IgD-negative memory B cell (primary cell): ENCODE measurements around the gene SORCS3. TPM values are rescaled to one million over a fixed set of nuclear protein-coding genes. Genes with fewer than 3 reads are reported as not detected.

ENCODE experiments used
- H3K27ac Mint-ChIP-seq, 3 donors: one replicate each; pipeline ENCODE4 v1.8.0; 2020 to 2022; ENCODE audit warnings: mild to moderate bottlenecking in 3 of 3, mixed read lengths in 3 of 3, moderate library complexity in 1 of 3
- H3K27me3 Mint-ChIP-seq: one replicate; pipeline ENCODE4 v1.8.0; 2021; ENCODE audit warnings: mixed read lengths
- H3K36me3 Mint-ChIP-seq: one replicate; pipeline ENCODE4 v1.8.0; 2020; ENCODE audit warnings: mild to moderate bottlenecking, mixed read lengths
- H3K4me1 Mint-ChIP-seq, 3 donors: one replicate each; pipeline ENCODE4 v1.8.0; 2020 to 2022; ENCODE audit warnings: mixed read lengths in 3 of 3, mild to moderate bottlenecking in 1 of 3
- H3K4me3 Mint-ChIP-seq, 4 donors: one replicate each; pipeline ENCODE4 v1.8.0; 2020 to 2022; ENCODE audit warnings: mild to moderate bottlenecking in 4 of 4, mixed read lengths in 4 of 4, moderate library complexity in 3 of 4
- H3K9me3 Mint-ChIP-seq, 3 donors: one replicate each; pipeline ENCODE4 v1.8.0; 2020 to 2021; ENCODE audit warnings: mixed read lengths in 3 of 3, mild to moderate bottlenecking in 1 of 3
- polyA plus RNA-seq: library from polyadenylated mRNA; unstranded; fragments of 300-500 nt; fragmentation: Illumina TruSeq; gene quantifications from one replicate; pipeline ENCODE4 v1.2.3, GENCODE V29; 2021

SORCS3 gene
- polyA plus RNA-seq, 1 donor from 2014 or later, result not detected

- H3K9me3 Mint-ChIP-seq, result peaks cover 0 to 11% (median 9%) of the 10 kb centered on the region in 3 donors
- no peak overlapping the region for H3K27ac Mint-ChIP-seq
- no peaks in the 10 kb centered on the region for H3K36me3 Mint-ChIP-seq
- H3K4me1 Mint-ChIP-seq, result no peaks in the 10 kb centered on the region
- H3K4me3 Mint-ChIP-seq, result no peak overlapping the region
- H3K27me3 Mint-ChIP-seq, result no peaks in the 10 kb centered on the region
Measured at GRCh38 chr10:105253515-105254212, 612.6 kb downstream of the SORCS3 start.

- H3K4me1 Mint-ChIP-seq, result no peaks in the 10 kb centered on the region
- H3K9me3 Mint-ChIP-seq, result peaks cover 0 to 9% (median 8%) of the 10 kb centered on the region in 3 donors
- H3K27ac Mint-ChIP-seq, result no peak overlapping the region
- no peak overlapping the region for H3K4me3 Mint-ChIP-seq
- H3K27me3 Mint-ChIP-seq, result no peaks in the 10 kb centered on the region
- H3K36me3 Mint-ChIP-seq, result no peaks in the 10 kb centered on the region
Measured at GRCh38 chr10:105258036-105258673, 617.1 kb downstream of the SORCS3 start.

- peaks cover 2 to 9% (median 8%) of the 10 kb centered on the region in 3 donors for H3K9me3 Mint-ChIP-seq
- no peaks in the 10 kb centered on the region for H3K4me1 Mint-ChIP-seq
- no peak overlapping the region for H3K4me3 Mint-ChIP-seq
- H3K27ac Mint-ChIP-seq, result no peak overlapping the region
- no peaks in the 10 kb centered on the region for H3K27me3 Mint-ChIP-seq
- no peaks in the 10 kb centered on the region for H3K36me3 Mint-ChIP-seq
Measured at GRCh38 chr10:105258674-105259065, 617.6 kb downstream of the SORCS3 start.

- Mint-ChIP-seq H3K36me3 (no peaks in the 10 kb centered on the region), H3K27me3 (no peaks in the 10 kb centered on the region), H3K4me1 (no peaks in the 10 kb centered on the region)
Measured at GRCh38 chr10:105259201-105259600, 618.1 kb downstream of the SORCS3 start.

GRCh38 chr10:105262666-105263065 lies 621.6 kb downstream of the SORCS3 start:
- no peak overlapping the region for H3K27ac Mint-ChIP-seq
- H3K9me3 Mint-ChIP-seq, result peaks cover 2 to 6% (median 4%) of the 10 kb centered on the region in 3 donors
- no peaks in the 10 kb centered on the region for H3K36me3 Mint-ChIP-seq
- no peaks in the 10 kb centered on the region for H3K27me3 Mint-ChIP-seq
- no peak overlapping the region for H3K4me3 Mint-ChIP-seq
- H3K4me1 Mint-ChIP-seq, result peaks cover 0 to 2% (median 0%) of the 10 kb centered on the region in 3 donors

More at GRCh38 chr10:105259201-105259600, 618.1 kb downstream of the SORCS3 start:
- Mint-ChIP-seq H3K9me3 (peaks cover 2 to 9% (median 8%) of the 10 kb centered on the region in 3 donors), H3K4me3 (no peak overlapping the region), H3K27ac (peak overlapping the region in 1 of 3 donors; percentile 25)

GRCh38 chr10:105266966-105267539 lies 626.0 kb downstream of the SORCS3 start:
- H3K9me3 Mint-ChIP-seq, result peaks cover 2 to 6% (median 3%) of the 10 kb centered on the region in 3 donors
- peaks cover 0 to 2% (median 0%) of the 10 kb centered on the region in 3 donors for H3K4me1 Mint-ChIP-seq
- H3K4me3 Mint-ChIP-seq, result no peak overlapping the region
- H3K27ac Mint-ChIP-seq, result no peak overlapping the region
- no peaks in the 10 kb centered on the region for H3K36me3 Mint-ChIP-seq
- no peaks in the 10 kb centered on the region for H3K27me3 Mint-ChIP-seq

GRCh38 chr10:105268961-105269360 lies 627.9 kb downstream of the SORCS3 start:
- Mint-ChIP-seq H3K27me3 (no peaks in the 10 kb centered on the region), H3K9me3 (peaks cover 2 to 4% (median 3%) of the 10 kb centered on the region in 3 donors)

GRCh38 chr10:105269689-105270088 lies 628.6 kb downstream of the SORCS3 start:
- peaks cover 0 to 2% (median 0%) of the 10 kb centered on the region in 3 donors for H3K4me1 Mint-ChIP-seq
- H3K36me3 Mint-ChIP-seq, result no peaks in the 10 kb centered on the region
- H3K27me3 Mint-ChIP-seq, result no peaks in the 10 kb centered on the region
- peaks cover 4 to 10% (median 4%) of the 10 kb centered on the region in 3 donors for H3K9me3 Mint-ChIP-seq
- no peak overlapping the region for H3K4me3 Mint-ChIP-seq
- H3K27ac Mint-ChIP-seq, result no peak overlapping the region

More at GRCh38 chr10:105268961-105269360, 627.9 kb downstream of the SORCS3 start:
- H3K27ac Mint-ChIP-seq, result no peak overlapping the region
- no peaks in the 10 kb centered on the region for H3K36me3 Mint-ChIP-seq
- no peak overlapping the region for H3K4me3 Mint-ChIP-seq
- peaks cover 0 to 2% (median 0%) of the 10 kb centered on the region in 3 donors for H3K4me1 Mint-ChIP-seq

- Mint-ChIP-seq H3K27ac (no peak overlapping the region), H3K4me1 (no peaks in the 10 kb centered on the region), H3K36me3 (no peaks in the 10 kb centered on the region), H3K9me3 (peaks cover 3 to 10% (median 6%) of the 10 kb centered on the region in 3 donors), H3K27me3 (no peaks in the 10 kb centered on the region), H3K4me3 (no peak overlapping the region)
Measured at GRCh38 chr10:105274556-105275070, 633.5 kb downstream of the SORCS3 start.

- Mint-ChIP-seq H3K27me3 (no peaks in the 10 kb centered on the region), H3K9me3 (peaks cover 5 to 10% (median 6%) of the 10 kb centered on the region in 3 donors), H3K4me3 (no peak overlapping the region), H3K36me3 (no peaks in the 10 kb centered on the region), H3K4me1 (no peaks in the 10 kb centered on the region), H3K27ac (no peak overlapping the region)
Measured at GRCh38 chr10:105278439-105278838, 637.3 kb downstream of the SORCS3 start.

GRCh38 chr10:105279101-105279500 lies 638.0 kb downstream of the SORCS3 start:
- Mint-ChIP-seq H3K27ac (no peak overlapping the region), H3K9me3 (peaks cover 5 to 9% (median 6%) of the 10 kb centered on the region in 3 donors), H3K36me3 (no peaks in the 10 kb centered on the region), H3K4me1 (no peaks in the 10 kb centered on the region), H3K27me3 (no peaks in the 10 kb centered on the region), H3K4me3 (no peak overlapping the region)

- Mint-ChIP-seq H3K4me3 (no peak overlapping the region), H3K4me1 (no peaks in the 10 kb centered on the region), H3K27ac (no peak overlapping the region), H3K9me3 (peaks cover 3 to 5% (median 4%) of the 10 kb centered on the region in 3 donors), H3K27me3 (no peaks in the 10 kb centered on the region), H3K36me3 (no peaks in the 10 kb centered on the region)
Measured at GRCh38 chr10:105280895-105281294, 639.8 kb downstream of the SORCS3 start.

- no peaks in the 10 kb centered on the region for H3K4me1 Mint-ChIP-seq
- no peaks in the 10 kb centered on the region for H3K27me3 Mint-ChIP-seq
- no peak overlapping the region for H3K27ac Mint-ChIP-seq
- H3K4me3 Mint-ChIP-seq, result no peak overlapping the region
- H3K9me3 Mint-ChIP-seq, result peaks cover 0 to 2% (median 0%) of the 10 kb centered on the region in 3 donors
- H3K36me3 Mint-ChIP-seq, result no peaks in the 10 kb centered on the region
Measured at GRCh38 chr10:105284476-105285215, 643.6 kb downstream of the SORCS3 start.

GRCh38 chr10:105288026-105288425 lies 646.9 kb downstream of the SORCS3 start:
- Mint-ChIP-seq H3K27ac (no peak overlapping the region), H3K4me1 (no peaks in the 10 kb centered on the region), H3K9me3 (no peaks in the 10 kb centered on the region), H3K27me3 (no peaks in the 10 kb centered on the region), H3K36me3 (no peaks in the 10 kb centered on the region), H3K4me3 (no peak overlapping the region)

GRCh38 chr10:105288613-105289012 lies 647.5 kb downstream of the SORCS3 start:
- Mint-ChIP-seq H3K4me3 (no peak overlapping the region), H3K36me3 (no peaks in the 10 kb centered on the region), H3K27ac (no peak overlapping the region), H3K4me1 (no peaks in the 10 kb centered on the region), H3K9me3 (no peaks in the 10 kb centered on the region), H3K27me3 (no peaks in the 10 kb centered on the region)
